Calu3 (cell line): ENCODE measurements around the gene FNDC7. TPM values are rescaled to one million over a fixed set of nuclear protein-coding genes. Genes with fewer than 3 reads are reported as not detected.

Source experiments
- total RNA-seq: library from RNA; stranded (reverse); gene quantifications from 2 replicates; pipeline ENCODE4 v1.2.3, GENCODE V29; 2022

FNDC7 gene
- total RNA-seq, 1 experiment from 2014 or later: not detected

Other genes starting within 250 kb of the FNDC7 start
- 7.9 and 13.6 TPM in 2 replicates for gene EEIG2, start 152.8 kb upstream of the FNDC7 start, total RNA-seq
- gene HENMT1, start 51.8 kb upstream of the FNDC7 start, total RNA-seq: 9.9 and 10.6 TPM in 2 replicates
- gene PRPF38B, start 20.6 kb upstream of the FNDC7 start, total RNA-seq: 45.7 and 47.6 TPM in 2 replicates
- gene STXBP3, start 33.8 kb downstream of the FNDC7 start, total RNA-seq: 30.3 and 32.0 TPM in 2 replicates
- gene AKNAD1, start 144.2 kb downstream of the FNDC7 start, total RNA-seq: not detected in 2 replicates
- gene GPSM2, start 164.1 kb downstream of the FNDC7 start, total RNA-seq: 20.8 and 24.2 TPM in 2 replicates